ENCODE data around the gene SH2D1A.
"Not testable (repeated sequence)": the region's sequence is repeated elsewhere in the genome, so short reads cannot be mapped to it uniquely, and the experiment has no call there.

SH2D1A gene

DNA sequence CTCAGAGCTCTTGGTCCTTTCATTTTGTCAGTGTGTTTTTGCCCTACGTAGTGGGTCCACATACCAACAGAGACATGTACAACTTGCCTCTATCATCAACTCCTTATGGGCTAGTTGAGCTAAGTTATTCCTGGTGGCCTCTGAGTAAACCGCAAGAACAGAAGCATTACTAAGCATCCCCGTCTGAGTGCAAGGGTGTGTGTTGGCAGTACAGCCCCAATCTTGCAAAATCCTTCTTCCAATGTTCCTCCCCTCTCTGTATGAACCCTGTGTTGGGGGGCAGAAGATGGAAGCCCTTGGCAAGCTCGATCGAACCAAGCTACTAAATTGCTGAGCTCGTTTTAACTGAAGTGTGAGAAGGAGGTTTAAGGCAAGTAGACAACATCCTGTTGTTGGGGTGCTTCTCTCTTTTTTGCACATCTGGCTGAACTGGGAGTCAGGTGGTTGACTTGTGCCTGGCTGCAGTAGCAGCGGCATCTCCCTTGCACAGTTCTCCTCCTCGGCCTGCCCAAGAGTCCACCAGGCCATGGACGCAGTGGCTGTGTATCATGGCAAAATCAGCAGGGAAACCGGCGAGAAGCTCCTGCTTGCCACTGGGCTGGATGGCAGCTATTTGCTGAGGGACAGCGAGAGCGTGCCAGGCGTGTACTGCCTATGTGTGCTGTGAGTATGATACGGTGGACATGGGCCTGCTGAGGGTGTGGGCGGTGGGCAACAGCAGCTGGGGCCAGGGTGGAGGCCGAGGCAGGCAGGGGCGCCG, at the start of gene SH2D1A:
Gene SH2D1A (plus strand): TSS at position 447 of the 760 bp plus-strand sequence. CDS start 80 bp downstream, at position 527.
- DNase-seq = peak; percentile 58

DNA sequence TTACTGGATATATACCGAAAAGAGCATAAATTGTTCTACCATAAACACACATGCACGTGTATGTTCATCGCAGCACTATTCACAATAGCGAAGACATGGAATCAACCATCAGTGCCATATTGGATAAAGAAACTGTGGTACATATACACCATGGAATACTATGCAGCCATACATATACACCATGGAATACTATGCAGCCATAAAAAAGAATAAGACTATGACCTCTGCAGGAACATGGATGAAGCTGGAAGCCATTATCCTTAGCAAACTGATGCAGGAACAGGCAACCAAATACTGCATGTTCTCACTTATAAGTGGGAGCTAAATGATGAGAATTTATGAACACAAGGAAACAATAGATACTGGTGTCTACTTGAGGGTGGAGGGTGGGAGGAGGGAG, 47.0 kb upstream of the SH2D1A start:
- not testable (repeated sequence) for DNase-seq

- DNase-seq = peak; percentile 44
These were observed 46.0 kb upstream of the SH2D1A start for GRCh38 chrX:124300405-124300804.

GRCh38 chrX:124307253-124307907, 39.0 kb upstream of the SH2D1A start:
- no peak for DNase-seq

GRCh38 chrX:124325732-124326131, 20.6 kb upstream of the SH2D1A start:
- no peak for DNase-seq

DNA sequence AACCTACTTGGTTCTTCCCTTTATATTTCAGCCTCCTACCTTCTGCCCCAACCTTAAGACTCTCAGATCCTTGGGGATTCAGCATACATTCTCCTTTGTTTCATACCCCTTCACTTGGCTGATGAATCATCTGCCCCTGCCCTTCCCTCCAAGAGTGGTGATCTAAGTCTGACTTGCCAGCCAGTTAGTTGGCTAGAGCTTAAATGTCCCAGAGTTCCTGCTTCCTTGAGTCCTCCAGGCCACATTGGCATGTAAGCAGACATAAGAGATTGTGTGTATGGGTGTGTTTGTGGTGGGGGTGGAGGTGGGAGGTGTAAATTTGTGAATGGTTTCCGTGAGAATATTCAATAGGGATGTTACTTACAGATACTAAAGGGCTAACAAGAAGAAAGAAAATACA, 17.6 kb upstream of the SH2D1A start:
- DNase-seq = no peak

DNA sequence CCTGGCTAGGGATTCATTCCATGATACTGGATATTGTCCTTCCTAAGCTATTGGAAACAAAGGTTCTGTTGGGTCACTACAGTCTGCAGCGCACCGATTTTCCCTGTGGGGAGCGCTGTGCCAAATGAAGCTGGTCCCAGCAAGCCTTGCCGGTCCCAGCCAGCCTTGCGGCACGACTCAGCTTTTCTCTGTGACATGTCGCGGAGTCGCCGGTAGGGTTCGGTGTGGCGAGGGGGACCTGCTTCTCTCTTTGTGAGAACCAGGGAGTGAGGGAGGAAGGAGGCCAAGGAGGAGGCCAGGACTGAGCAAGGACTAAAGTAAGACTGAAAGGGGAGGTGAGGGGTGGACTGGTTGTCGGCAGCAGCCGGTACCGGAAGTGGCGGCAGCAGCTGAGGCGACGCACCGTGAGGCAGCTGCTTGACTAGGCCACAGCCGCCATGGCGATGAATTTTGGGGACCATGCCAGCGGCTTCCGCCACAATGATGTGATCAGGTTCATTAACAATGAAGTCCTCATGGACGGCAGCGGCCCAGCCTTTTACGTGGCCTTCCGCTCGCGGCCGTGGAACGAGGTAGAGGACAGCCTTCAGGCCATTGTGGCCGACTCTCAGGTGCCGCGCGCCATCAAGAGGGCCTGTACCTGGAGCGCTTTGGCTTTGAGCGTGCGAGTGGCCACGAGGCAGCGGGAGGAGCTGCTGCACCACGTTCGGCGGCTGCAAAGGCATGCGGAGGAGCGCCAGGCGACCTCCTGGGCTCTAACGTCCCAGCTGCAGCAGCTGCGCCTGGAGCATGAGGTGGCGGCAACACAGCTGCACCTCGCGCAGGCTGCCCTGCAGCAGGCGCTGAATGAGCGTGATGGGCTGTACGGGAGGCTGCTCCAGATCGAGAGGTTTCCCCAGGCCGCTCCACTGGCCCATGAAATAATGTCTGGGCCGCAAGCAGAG, 13.6 kb upstream of the SH2D1A start, which contains the start of gene TEX13D:
Gene TEX13D (plus strand): TSS at position 180 of the 944 bp plus-strand sequence. CDS start 258 bp downstream, at position 438.
- no peak for DNase-seq

DNA sequence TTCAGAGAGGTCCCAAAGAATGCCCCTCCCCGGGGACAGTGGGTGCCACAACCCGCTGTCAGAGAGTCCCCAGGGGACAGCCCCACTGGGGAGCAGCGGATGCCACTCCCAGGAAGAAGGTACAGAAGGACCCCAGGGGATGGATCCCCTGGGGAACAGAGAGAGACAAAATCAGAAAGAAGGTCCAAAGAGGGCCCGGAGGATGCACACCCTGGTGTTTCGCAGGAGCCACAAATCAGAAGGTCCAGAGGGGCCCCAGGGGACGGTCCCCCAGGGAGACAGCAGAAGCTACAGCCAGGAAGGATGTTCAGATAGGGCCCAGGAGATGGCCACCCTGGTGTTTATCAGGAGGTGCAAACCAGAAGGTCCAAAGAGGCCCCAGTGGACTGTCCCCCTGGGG, 12.5 kb upstream of the SH2D1A start:
- DNase-seq = no peak

DNA sequence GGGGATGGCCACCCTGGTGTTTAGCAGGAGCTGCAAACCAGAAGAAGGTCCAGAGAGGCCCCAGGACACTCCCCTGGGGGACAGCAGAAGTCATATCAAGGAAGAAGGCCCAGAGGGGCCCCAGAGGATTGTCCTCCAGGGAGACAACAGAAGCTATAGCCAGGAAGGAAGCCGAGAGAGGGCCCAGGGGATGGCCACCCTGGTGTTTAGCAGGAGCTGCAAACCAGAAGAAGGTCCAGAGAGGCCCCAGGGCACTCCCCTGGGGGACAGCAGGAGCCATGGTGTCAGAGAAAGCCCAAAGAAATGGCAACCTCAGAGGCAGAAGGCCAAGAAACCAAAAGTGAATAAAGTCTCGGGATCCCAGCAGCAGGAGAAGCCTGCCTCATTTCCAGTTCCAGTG, 11.8 kb upstream of the SH2D1A start:
- not testable (repeated sequence) for DNase-seq

GRCh38 chrX:124335598-124335997, 10.8 kb upstream of the SH2D1A start:
- no peak for DNase-seq

DNA sequence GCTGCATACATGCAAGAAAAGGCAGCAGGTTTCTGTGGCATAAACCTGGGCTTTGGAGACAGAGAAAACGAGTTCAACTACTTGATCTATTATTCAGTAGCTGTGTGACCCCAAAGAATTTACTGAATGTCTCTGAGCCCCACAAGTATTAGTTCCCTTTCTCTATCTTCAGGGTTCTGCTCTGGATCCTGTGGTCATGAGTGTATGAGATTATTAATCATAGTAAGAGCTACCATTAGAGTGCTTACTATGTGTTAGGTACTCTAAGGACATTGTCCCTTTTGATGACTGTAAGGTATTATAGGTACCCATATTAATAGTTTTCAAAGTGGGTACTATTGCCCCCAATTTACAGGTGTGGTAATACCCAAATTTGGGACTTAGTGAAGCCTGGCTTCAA, 8.4 kb upstream of the SH2D1A start:
- DNase-seq = no peak

DNA sequence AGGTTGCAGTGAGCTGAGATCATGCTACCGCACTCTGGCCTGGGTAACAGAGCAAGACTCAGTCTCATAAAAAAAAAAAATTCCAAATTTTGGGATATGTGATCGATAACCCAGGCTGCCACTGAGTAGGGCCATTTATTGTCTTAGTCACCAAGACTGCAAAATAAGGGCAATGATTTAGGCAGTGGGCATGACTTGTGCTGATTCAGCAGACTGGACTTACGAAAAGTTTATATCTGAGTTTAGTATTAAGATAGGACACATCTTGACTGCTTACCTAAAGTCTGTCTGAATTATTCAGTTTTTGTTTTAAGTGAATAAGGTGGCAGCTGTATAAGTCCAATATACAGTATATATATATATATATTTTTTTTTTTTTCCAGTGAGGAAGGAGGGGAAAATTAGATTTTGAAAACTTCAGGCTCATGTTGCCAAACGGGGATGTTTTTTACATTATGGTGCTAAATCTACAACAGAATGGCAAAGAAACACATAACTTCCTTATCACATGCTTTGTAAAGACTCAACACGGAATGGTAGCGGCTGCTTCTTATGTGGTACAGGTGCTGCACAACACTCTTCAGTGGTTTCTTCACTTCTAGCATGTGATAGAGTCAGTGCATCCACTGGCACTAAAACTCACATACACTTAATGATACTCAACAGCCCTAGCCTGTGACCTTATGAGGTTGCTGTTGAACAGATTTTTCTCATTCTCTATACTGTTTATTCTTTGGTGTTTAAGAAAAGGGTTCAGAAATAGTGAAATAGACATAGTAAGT, 7.4 kb upstream of the SH2D1A start:
- DNase-seq = peak; percentile 59

- DNase-seq = no peak
These were observed 4.8 kb upstream of the SH2D1A start for GRCh38 chrX:124341396-124342132.

DNA sequence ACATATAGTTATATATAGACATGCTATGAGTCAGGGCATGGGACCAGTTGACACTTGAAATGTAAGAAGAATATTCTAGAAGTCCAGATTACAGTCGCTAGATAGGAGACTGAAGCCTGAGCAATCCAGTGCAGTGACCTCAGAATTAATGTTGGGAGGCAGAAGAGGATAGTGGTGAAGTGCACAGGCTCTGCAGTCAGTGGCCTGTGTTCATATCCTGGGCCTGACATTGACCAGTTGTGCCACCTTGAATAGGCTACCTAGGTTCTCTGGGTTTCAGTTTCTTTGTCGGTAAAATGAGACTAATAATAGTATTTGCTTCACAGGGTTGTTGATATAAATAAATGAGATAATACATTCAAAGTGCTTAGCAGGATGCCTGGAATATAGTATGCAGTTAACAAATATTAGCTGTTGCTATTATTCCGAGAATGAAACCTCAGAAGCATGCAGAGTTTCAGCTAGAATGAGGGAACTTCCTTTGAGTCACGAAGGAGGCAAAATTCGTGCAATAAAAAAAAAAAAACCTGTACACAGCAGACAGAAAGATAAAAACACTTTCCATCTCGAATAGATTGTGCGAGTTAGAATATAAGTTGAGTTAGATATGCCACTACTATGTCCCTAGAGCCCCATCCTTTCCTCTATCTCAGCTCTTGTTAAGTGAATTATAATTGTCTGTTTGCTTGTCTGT, 4.0 kb upstream of the SH2D1A start:
- peak; percentile 36 for DNase-seq

- DNase-seq = peak; percentile 28
These were observed 3.3 kb upstream of the SH2D1A start for GRCh38 chrX:124343016-124343415.

DNA sequence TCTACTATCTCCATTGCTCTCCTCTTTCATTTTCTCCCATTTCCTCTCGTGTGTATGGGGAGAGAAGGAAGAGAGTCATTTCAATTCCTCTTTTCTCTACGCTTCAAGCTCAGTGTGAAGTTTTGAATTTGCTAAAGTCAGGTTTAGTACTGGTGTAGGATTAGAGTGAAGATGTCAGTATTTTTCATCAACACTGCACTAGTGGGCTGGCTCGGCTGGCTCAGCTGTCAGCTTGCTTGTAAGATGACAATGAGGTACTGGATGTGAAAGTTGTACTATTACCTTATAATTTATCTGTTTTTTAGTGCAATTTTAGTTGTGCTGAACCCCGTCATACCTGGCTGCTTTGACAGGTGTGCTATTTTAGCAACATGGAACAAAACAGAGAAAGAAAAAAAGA, 2.1 kb upstream of the SH2D1A start:
- no peak for DNase-seq

- DNase-seq = no peak
These were observed 496 bp downstream of the SH2D1A start for GRCh38 chrX:124346877-124347241.

DNA sequence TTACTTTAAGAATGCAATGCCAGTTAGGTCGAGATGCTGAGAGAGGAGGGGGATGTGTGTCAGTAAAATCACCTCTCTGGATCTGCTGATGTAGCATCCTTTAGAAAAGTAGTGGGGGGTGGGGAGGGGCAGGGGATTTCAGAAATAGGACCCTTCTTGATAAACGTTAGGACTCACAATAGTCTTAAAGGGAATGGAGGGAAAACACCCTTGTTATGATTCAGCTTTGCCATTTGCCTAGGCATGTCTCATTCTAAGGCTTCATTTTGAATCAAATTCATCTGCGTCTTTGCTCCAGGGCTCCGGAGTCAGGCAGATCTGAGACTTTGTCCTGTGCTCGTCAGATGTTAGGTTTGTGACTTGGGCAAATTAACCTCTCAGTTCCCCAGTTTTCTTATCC, 879 bp downstream of the SH2D1A start:
- peak; percentile 37 for DNase-seq

- no peak for DNase-seq
These were observed 1.8 kb downstream of the SH2D1A start for GRCh38 chrX:124348182-124348581.

DNA sequence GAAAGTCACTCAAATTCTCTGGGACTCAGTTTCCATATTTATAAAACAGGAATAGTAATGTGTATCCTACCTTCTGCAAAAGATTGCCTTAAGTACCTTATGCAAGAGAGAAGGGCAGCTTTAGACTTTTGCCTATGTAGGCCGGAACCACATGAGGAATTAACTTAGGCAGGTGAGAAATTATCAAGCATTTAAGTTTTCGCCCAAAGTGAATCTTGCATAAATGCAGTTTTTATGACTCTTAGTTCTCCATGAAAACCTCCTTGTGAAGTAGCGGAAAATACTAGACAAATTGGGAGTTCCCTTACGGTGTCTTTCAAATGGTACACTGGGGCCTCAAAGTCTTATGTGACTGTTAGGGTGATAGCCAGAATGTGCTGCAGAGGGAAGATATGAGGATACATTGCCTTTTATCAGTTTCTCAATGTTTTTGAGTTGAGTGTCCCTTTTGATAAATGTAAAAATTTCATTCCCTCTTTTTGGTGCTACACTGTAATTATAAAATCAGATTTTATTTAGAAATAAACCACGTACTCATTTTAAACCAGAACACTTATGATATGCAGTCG, 2.6 kb downstream of the SH2D1A start:
- no peak for DNase-seq

DNA sequence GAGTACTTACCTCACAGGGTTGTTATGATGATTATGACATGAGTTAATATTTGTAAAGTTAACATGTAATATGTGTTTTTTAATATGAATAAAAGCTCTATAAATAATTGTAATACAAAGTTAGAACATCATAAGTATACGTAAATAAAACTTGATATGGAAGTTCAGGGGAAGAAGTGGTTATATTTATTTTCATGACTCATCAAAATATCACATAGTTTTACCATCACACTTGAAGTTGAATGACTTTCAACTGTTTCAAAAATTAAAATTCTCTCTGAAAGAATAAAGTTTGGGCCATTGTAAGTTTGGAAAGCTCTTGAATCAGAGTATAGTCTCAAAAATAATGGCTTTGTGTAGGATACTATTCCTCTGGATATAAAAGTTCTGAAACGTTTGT, 8.3 kb downstream of the SH2D1A start:
- no peak for DNase-seq

Measured in CD4-positive, alpha-beta T cell treated with Interleukin-12 subunit alpha and Interleukin-12 subunit beta, for 1 hour (primary cell).